Stimulated activated CD4-positive, alpha-beta T cell treated with anti-CD3 and anti-CD28 coated beads, TNF-alpha, amount 100 ng/mL, for 24 hours (primary cell): ENCODE data around the gene LNPEP.

Experiments
- DNase-seq, 3 experiments: peaks; one replicate each; pipeline ENCODE4 v3.0.0-alpha.2; 2020; ENCODE audit warnings: low read depth in 3 of 3

LNPEP gene

DNA sequence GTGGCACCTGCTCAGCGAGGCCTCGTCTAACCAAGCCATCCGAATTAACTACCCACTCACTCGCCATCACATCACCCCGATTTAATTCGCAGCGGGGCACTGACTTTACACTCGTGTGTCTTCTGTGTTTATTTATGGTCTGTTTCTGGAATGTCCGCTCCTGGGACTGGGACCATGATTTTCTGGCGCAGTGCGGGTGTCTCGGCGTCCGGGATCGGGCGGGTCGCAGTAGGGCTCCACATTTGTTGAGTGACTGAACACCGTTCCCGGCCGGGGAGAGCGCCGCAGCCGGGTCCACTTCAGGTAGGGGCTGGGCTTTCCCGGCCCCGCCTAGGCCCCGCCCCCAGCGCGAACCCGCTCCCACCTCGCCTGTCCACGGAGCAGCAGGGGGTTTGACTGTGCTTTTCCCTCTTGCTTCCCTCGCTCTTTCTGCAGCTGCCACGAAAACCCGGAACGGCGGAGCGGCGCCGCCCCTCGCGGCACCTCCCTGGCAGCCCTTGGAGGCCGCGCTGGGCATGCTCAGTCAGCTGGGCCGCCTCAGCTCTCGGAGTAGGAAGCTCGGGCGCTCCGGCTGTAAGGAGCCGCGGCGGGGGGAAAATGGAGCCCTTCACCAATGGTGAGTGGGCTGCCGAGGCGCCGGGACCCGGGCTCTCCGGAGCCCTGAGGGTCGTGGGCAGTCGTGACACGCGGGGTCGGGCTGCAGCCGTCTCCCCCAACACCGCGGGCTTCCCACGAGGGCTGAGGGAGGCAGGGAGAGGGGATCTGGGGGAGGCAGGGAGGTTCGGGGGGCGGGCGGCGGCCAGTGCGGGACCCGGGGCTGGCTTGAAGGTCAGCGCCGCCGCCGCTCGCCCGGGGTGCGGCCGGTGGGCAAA lies at the start of gene LNPEP:
Gene LNPEP (plus strand): TSS at position 522 of the 872 bp plus-strand sequence. CDS start 76 bp downstream, at position 598.
- DNase-seq = peak; percentile 87 to 95 (median 89)

DNA sequence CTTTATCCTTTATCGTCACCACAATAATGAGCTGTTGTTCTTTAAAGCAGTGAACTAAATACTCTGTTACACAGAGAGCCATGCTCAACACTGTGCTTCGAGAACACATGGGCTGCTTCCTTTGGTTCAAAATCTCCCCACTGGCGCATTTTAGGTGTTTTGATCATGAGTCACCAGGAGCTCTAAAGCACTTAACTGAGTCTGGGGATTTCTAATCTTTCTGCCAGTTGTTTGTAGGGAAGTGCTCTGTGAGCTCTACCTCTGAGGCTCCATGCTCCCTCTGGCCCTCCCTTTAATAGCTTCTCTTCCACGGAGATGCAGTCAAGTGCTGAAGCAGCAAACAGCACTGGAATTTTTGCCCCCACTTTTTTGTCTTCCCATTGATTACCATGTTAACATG lies 42.5 kb upstream of the LNPEP start:
- DNase-seq = no peak

DNA sequence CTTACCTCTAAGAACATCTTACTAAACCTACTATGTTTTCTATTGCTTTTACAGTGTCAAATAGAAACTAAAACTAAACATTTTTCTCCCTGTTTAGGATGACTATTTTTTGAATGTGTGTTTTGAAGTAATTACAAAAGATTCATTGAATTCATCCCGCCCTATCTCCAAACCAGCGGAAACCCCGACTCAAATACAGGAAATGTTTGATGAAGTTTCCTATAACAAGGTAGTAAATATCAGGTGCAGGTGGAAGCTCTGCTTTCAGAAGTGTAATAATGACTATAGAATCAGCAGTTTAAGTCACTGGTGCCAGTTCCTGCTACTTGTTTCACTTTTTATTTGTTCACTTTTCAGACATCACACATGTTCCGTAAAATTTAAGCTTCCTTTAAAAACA lies 39.6 kb upstream of the LNPEP start:
- no peak for DNase-seq

DNA sequence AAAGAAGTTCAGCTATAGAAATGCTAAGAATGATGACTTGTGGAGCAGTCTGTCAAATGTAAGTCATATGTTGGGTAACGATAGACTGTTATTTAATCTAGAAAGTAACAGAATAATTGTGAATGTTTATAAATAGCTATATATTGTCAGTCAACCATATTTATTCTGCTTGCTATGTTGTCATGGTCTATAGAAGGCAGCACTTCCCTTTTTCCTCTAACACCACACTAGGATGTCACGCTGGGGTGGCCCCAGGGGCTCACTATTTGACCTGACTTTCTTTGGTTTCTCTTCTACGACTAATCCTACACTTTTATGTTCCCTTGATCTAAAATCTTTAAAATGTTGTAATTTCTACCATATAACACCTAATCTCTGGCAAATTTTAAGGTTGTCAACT lies 39.1 kb upstream of the LNPEP start:
- DNase-seq = peak in 1 of 3 experiments; percentile 38

DNA sequence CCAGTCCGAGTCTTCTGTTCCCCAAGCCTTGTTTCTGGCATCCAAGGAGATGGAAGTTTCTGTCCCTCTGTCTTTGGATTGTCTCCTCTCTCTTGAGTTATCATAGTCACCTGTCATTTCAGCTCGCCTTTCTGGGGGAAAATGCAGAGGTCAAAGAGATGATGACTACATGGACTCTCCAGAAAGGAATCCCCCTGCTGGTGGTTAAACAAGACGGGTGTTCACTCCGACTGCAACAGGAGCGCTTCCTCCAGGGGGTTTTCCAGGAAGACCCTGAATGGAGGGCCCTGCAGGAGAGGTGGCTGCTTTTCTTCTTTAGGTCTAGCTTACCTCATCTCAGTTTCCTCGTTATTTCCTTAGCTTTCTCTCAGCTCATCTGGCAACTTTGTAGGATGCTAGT lies 34.5 kb upstream of the LNPEP start:
- DNase-seq = no peak

DNA sequence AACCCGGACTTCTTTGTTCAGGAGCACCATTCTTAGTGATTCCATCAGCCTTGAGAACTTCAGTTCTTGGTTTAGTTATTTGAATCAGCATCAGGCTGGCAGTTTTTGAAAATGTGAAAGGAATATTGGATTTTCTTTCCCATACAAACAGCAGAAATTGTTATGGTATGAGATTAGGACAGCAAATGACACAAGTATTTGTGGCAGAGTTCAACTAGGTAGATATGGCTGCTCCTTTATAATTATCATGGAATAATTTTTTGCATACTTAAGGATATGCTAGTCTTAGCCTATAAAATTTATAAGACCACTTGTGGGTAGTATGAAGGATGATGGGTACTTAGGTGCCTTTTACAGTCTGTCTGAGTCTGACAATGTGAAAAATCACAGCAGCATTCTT lies 34.0 kb upstream of the LNPEP start:
- DNase-seq = no peak

DNA sequence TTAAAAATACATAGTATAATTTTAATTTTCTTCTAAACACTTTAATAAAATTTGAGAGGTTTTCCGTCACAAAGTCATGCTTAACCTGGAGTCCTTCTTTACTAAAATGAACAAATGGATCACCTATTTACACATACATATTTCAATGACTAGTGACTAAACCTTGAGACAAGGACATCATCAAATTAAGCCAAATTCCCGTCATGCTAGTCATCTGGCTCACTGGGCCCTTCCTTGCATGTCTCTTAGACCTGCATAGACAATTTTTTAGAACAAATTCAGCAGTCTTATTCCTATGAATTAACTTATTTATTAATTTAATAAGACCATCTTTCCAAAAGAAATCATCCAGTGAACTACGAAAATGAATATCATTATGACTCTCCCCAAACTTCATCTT lies 33.0 kb upstream of the LNPEP start:
- no peak for DNase-seq

DNA sequence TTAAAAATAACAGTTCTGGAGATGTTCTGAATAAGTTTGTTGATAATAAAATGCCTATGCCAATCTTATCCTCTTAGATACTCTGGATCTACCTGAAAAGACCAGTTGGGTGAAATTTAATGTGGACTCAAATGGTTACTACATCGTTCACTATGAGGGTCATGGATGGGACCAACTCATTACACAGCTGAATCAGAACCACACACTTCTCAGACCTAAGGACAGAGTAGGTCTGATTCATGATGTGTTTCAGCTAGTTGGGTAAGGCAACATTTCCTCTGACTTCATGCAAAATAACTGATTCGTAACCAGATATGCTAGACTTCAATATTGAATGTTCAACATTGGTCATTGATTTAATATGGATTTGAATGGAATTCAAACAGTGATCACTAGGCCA lies 32.6 kb upstream of the LNPEP start:
- no peak for DNase-seq

DNA sequence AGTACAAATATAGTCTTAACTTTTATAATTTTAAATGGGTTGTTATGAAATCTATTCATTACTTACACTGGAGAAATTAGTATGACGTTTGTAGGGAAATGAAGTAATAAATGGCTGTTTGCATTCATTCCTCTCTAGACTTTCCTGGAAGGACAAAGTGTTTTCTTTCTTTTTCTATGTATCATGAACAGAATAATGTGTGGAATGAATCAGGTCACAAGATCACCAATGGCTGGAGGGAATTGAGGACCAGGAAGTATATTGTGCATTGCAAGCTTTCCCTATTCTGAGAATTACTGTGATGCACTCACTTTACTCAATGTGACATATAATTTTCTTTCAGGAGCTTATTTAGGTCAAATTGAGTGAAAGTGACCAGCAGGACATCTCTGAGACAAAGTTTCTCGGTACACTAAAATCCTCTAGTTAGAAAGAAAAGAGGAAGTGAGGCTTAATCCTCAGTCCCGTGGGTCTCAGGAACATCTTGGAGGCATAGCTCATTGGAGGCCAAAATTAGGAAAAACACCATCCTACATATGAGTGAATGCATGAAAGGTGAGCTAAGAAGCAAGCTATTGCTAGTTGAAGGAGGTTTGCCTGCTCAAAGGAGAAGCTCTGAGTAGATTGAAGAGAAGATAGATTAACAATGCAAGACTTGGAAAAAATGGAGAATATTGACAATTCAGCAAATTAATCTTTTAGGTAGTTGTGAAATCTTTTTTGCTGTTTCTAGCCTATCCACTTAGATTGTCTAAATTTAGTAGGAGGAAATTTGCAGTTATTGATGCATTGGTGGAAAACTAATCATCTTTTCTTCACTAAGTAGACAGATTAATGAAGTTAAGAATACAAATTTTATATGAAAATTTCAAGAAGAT lies 31.6 kb upstream of the LNPEP start:
- no peak for DNase-seq

DNA sequence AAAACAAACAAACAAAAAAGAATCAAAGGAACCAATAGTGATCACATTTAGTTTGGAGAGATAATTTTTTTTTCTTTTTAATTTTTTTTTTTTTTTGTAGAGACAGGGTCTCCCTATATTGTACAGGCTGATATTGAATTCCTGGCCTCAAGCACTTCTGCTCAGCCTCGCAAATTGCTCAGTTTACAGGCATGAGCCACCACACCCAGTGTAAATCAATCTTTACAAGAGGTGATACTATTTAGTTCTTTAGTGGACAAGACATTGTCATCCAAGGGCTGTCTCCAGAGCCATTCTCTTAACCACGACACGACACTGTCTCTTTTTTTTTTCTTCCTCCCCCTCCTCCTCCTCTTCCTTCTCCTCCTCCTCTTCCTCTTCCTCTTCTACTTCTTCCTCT lies 30.0 kb upstream of the LNPEP start:
- no peak for DNase-seq

DNA sequence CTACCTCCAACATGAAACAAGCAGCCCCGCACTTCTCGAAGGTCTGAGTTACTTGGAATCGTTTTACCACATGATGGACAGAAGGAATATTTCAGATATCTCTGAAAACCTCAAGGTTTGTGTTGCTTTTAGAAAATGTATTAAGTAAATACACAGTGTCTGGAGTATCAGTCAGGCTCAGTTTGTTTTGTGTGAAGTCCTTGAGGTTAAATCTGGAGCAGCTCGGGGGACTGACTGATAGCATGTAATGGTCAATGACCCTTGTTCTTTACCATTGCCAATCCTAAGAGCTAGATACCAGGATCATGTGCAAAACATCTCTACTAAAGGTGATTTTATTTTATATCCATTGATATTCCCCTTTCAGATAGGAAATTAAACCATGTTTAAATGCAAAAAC lies 26.9 kb upstream of the LNPEP start:
- no peak for DNase-seq

DNA sequence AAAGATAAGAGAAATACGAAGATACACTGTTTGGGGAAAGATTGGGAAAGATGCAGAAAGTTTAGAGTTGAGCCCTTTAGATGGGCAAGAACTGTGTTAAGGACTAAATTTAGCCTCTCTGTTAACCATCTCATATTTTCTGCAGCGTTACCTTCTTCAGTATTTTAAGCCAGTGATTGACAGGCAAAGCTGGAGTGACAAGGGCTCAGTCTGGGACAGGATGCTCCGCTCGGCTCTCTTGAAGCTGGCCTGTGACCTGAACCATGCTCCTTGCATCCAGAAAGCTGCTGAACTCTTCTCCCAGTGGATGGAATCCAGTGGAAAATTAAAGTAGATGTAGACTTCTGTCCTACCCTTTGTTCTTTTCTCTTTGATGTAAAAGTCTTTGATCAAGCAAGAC lies 26.4 kb upstream of the LNPEP start:
- no peak for DNase-seq

DNA sequence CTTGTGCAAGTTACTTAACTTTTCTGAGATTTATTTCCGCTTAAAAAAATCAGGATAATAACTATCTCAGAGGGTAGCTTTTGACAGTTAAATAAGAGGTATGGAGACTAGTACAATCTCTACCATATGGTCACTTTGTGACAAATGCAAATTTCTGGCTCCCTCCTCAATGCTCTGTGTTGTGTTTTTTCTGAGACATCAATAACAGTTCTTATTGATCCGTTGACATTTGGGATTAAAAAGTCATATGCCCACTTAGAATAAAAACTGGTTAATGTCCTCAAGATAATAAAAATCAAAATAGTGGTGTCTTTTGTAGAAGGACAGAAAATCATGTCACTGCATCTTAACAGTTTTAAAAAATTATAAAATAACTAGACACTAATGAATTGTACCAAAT lies 24.7 kb upstream of the LNPEP start:
- DNase-seq = no peak

DNA sequence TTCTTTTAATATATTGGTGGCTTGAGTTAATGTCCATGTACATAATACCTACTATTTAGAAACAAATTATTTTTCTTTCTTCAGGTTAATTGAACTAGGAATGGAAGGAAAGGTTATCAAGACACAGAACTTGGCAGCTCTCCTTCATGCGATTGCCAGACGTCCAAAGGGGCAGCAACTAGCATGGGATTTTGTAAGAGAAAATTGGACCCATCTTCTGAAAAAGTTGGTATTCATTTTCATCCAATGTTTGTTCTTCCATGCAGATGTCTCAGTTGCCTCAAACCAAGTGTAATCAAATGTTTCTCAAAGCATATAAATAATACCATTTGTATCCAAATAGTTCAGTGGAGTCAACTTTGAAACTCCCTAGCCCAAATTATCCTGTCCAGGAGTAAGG lies 22.6 kb upstream of the LNPEP start:
- no peak for DNase-seq

DNA sequence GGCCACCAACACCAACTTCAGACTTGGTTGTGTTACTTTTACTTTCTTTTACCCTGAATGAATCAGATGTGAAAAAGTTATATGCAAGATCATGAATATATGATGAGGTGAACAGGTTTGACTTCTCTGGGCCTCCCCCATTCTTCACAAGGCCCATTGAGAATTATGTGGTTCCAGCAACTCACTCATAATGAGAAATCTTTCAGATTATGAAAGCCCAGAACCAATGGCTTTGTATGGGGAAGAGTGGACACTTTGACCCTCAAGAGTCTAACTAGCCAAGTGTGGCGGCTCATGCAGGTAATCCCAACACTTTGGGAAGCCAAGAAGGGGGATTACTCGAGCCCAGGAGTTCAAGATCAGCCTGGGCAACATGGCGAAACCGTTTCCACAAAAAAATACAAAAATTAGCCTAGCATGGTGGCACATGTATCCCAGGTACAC lies 16.1 kb upstream of the LNPEP start:
- DNase-seq = no peak

DNA sequence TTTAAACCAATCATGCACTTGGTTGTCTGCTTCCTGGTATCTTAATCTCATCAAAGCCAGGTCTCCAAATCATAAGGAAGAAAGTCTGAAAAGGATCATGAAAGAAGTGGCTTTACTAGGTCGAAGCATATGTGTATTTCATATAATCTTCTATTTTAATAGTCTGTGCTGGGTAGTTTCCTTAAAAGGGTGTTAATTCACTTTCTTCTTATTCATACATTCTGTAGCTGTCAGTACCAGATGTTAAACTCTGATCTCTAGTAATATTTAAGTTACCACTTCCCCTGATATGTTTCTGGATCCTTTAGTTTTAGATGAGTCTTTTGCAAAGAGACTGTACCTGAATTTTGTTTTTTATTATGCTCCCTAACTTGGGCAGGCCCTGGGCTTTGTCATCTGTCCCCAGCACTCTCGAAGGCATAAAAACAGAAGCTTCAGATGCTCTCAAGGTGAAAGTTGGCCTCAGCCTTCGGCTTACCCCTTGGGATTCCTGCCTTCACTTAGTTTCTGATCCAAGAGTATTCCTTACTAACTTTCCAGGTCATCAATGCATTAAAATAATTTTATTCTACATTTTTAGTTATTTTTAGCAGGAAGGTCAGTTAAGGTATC lies 15.0 kb upstream of the LNPEP start:
- no peak for DNase-seq

DNA sequence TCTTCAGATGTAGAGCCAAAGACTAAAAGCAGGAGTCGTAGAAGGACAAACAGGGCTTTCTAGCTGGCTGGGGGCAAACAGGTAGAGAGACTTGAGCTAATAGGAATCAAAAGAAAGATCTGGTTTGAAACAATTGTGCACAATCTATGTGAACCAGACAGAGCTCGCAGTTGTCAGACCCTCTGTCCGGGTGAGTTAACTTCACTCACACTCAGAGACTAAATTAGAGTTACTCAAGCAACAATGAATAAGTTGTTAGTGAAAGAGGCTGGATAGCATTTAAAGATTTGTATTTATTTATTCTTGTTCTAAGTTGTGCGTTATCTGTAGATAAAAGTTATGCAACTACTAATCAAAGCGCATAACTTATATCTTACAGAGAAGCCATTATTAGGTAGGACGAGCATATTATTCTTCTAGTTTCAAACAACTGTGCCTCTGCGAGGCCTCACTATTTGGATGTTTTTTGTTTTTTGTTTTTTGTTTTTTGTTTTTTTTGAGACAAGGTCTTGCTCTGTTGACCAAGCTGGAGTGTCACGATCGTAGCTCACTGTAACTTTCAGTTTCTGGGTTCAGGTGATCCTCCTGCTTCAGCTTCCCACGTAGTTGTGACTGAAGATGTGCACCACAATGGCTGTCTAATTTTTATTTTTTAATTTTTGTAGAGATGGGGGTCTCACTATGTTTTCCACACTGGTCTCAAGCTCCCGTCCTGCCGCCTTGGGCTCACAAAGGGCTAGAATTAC lies 13.2 kb upstream of the LNPEP start:
- DNase-seq = no peak

DNA sequence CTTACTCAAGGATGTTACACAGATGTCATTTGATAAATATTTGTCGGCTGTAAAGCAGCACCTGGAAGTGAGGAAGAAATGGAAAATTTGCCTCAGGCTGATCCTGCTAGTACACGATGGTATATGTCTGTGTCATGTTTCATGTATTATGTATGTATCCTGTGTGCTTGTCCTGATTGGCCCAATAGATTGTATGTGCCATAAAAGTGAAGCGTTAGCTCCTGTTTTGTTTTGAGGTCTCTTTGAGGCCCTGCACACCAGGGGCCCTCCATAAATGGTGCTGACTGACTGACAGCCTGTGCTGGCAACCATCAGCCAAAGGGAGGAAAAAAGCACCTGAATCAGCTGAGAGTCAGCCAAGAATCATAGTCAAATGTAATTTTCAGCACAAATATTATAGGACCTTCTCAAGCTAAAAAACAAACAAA lies 11.8 kb upstream of the LNPEP start:
- no peak for DNase-seq

DNA sequence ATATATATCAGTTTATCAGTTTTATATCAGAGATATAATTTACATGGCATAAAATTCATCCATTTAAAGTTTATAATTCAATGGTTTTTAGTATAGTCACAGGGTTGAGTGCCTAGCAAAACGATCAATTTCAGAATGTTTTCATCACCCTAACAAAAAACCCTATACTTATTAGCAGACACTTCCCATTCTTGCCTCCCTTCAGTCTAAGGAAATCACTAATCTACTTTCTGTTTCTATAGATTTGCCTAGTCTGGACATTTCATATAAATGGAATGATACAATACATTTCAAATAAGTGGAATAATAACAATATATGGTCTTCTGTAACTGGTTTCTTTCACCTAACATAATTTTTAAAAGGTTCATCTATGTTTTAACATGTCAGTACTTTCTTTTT lies 9.6 kb upstream of the LNPEP start:
- DNase-seq = no peak

DNA sequence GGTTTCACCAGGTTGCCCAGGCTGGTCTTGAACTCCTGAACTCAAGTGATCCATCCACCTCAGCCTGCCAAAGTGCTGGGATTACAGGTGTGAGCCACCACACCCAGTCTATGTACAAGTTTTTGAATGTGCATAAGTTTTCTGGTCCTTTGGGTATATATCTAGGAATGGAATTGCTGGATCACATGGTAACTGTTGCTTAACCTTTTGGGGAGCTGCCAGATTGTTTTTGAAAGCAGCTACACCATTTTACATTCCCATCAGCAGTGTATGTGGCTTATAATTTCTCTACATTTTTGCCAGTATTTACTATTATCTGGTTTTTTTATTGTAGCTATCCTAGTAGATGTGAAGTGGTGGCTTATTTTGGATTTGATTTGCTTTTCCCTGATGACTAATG lies 8.9 kb upstream of the LNPEP start:
- DNase-seq = no peak

DNA sequence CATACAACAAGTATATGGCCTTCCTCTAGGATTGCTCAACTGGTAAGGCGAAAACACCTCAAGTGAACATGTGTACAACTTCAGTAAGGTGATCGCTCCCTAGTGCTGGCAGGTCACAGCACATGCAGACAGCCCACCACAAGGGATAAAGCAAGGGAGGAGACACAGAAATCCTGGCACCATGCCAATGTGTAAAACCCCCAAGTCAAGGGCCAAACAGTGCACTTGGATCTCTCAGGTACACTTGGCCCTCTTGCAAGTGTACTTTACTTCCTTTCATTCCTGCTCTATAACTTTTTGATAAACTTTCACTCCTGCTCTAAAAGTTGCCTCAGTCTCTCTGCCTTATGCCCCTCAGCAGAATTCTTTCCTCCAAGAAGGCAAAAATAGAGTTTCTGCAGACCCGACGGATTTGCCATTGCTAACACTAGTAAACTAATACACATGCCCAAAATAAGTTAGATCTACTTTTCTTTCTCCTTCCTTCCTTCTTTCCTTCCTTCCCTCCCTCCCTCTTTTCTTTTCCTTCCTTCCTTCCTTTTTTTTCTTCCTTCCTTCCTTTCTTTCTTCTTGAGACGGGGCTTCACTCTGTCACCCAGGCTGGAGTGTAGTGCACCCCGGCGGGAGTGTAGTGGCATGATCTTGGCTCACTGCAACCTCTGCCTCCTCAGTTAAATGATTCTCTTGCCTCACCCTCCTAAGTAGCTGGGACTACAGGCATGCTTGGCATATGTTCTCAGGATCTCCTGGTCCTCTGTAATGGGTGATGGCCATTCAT lies 6.8 kb upstream of the LNPEP start:
- DNase-seq = no peak
